Natural killer cell (primary cell): ENCODE results near the gene ZFR2. TPM values are rescaled to one million over a fixed set of nuclear protein-coding genes. Genes with fewer than 3 reads are reported as not detected.

Source experiments
- ATAC-seq, 3 donors: fragments of 150-1000 bp in 2 of 3; fragments of 200-7000 bp in 1 of 3; cut with Tn5 transposase; 1 replicate in 1 of 3; 2 replicates in 2 of 3; pipeline ENCODE4 v1.10.0; 2021; ENCODE audit warnings: mild to moderate bottlenecking in 2 of 3, moderate library complexity in 2 of 3
- DNase-seq, 2 donors: peaks; one replicate each; pipeline versions ENCODE4 v3.0.0 to v3.0.0-alpha.2; 2013 to 2021; ENCODE audit warnings: mixed read lengths in 1 of 2
- H3K27ac ChIP-seq: one replicate; pipeline ENCODE4 v1.5.1; 2013; ENCODE audit warnings: mild to moderate bottlenecking, low read length
- H3K27me3 ChIP-seq: one replicate; pipeline ENCODE4 v1.6.1; 2013; ENCODE audit warnings: low read length; ENCODE audit not compliant: control insufficient read depth, insufficient read depth
- H3K36me3 ChIP-seq: one replicate; pipeline ENCODE4 v1.6.1; 2013; ENCODE audit warnings: low read length; ENCODE audit not compliant: control insufficient read depth, insufficient read depth
- H3K4me1 ChIP-seq: one replicate; pipeline ENCODE4 v1.6.1; 2013; ENCODE audit warnings: low read length; ENCODE audit not compliant: control insufficient read depth, insufficient read depth
- H3K4me3 ChIP-seq: one replicate; pipeline ENCODE4 v1.5.1; 2013; ENCODE audit warnings: low read length
- H3K9me3 ChIP-seq: one replicate; pipeline ENCODE4 v1.6.1; 2013; ENCODE audit warnings: low read length; ENCODE audit not compliant: control insufficient read depth, insufficient read depth
- H3K27ac Mint-ChIP-seq, 2 donors: one replicate each; pipeline ENCODE4 v1.8.0; 2022; ENCODE audit warnings: mild to moderate bottlenecking in 2 of 2, mixed read lengths in 2 of 2, moderate library complexity in 1 of 2
- H3K27me3 Mint-ChIP-seq, 2 donors: one replicate each; pipeline ENCODE4 v1.8.0; 2022; ENCODE audit warnings: low read depth in 2 of 2, mixed read lengths in 2 of 2
- H3K36me3 Mint-ChIP-seq: one replicate; pipeline ENCODE4 v1.8.0; 2022; ENCODE audit warnings: mixed read lengths
- H3K4me1 Mint-ChIP-seq, 2 donors: one replicate each; pipeline ENCODE4 v1.8.0; 2022; ENCODE audit warnings: mixed read lengths in 2 of 2
- H3K4me3 Mint-ChIP-seq: one replicate; pipeline ENCODE4 v1.8.0; 2022; ENCODE audit warnings: mild to moderate bottlenecking, moderate library complexity, mixed read lengths
- H3K9me3 Mint-ChIP-seq, 2 donors: one replicate each; pipeline ENCODE4 v1.8.0; 2022; ENCODE audit warnings: mixed read lengths in 2 of 2
- CTCF ChIP-seq: fragments of 200-600 bp; IDR thresholded peaks from one replicate; pipeline ENCODE4 v1.8.0; 2022; ENCODE audit warnings: antibody characterized with exemption
- WGBS: methylation state at CpG from one replicate; pipeline ENCODE4 v1.1.7; 2013; ENCODE audit warnings: missing lambda C conversion rate; ENCODE audit not compliant: insufficient coverage; 5-methylcytosine and 5-hydroxymethylcytosine counted together
- intact Hi-C: fragments of 100-400 bp; cut with micrococcal nuclease; formaldehyde crosslinking; loops from one replicate; pipeline ENCODE4 v1.14.2; 2022
- total RNA-seq, 4 donors: library from RNA; stranded (reverse); fragments of 120-200 nt in 1 of 4; gene quantifications; one replicate each; pipeline versions ENCODE4 v1.2.3 to v1.2.4, GENCODE V29; 2013 to 2022

ZFR2 gene
- total RNA-seq, 3 donors from 2014 or later (not counting 1 experiment from before 2014, with no cell fraction given), result 1.6 to 4.4 (median 1.7) TPM

- intact Hi-C loops, result no loop called here
- H3K36me3 ChIP-seq, result no peaks in the 10 kb centered on the region
- Mint-ChIP-seq H3K27ac (no peak overlapping the region), H3K27me3 (peaks cover 0 to 2% of the 10 kb centered on the region in 2 donors), H3K9me3 (no peaks in the 10 kb centered on the region), H3K4me1 (no peaks in the 10 kb centered on the region), H3K4me3 (no peak overlapping the region), H3K36me3 (no peaks in the 10 kb centered on the region)
- no peak overlapping the region for H3K27ac ChIP-seq
- no peak for DNase-seq
- ATAC-seq, result no peak
- 84% methylated on average over 13 of the region's 13 CpGs for WGBS
- no peaks in the 10 kb centered on the region for H3K4me1 ChIP-seq
- no peak overlapping the region for H3K4me3 ChIP-seq
- no peaks in the 10 kb centered on the region for H3K27me3 ChIP-seq
- TF ChIP-seq CTCF, result no peak
- no peaks in the 10 kb centered on the region for H3K9me3 ChIP-seq
Measured at GRCh38 chr19:3839941-3840340, 28.9 kb downstream of the ZFR2 start.

GRCh38 chr19:3838661-3839060 is 30.2 kb downstream of the ZFR2 start:
- Histone ChIP-seq H3K9me3 (no peaks in the 10 kb centered on the region), H3K27ac (no peak overlapping the region), H3K27me3 (no peaks in the 10 kb centered on the region), H3K4me1 (no peaks in the 10 kb centered on the region), H3K4me3 (no peak overlapping the region), H3K36me3 (no peaks in the 10 kb centered on the region)
- Mint-ChIP-seq H3K27me3 (peaks cover 0 to 2% of the 10 kb centered on the region in 2 donors), H3K4me1 (no peaks in the 10 kb centered on the region), H3K9me3 (no peaks in the 10 kb centered on the region), H3K4me3 (no peak overlapping the region), H3K36me3 (no peaks in the 10 kb centered on the region), H3K27ac (no peak overlapping the region)
- intact Hi-C loops, result no loop called here
- 91% methylated on average over 13 of the region's 13 CpGs for WGBS
- TF ChIP-seq CTCF, result no peak
- ATAC-seq, result no peak
- DNase-seq, result no peak

DNA sequence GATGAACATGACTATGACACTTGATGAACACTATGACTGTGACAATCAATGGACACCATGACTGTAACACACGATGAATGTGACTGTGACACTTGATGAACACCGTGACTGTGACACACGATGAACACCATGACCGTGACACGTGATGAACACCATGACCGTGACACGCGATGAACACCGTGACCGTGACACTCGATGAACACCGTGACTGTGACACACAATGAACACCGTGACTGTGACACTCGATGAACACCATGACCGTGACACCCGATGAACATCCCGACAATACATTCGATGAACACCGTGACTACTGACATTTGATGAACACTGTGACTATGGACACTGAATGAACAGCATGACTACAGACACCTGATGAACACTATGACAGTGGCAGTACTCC is 30.9 kb downstream of the ZFR2 start:
- Mint-ChIP-seq H3K36me3 (no peaks in the 10 kb centered on the region), H3K27ac (no peak overlapping the region), H3K27me3 (peaks cover 0 to 2% of the 10 kb centered on the region in 2 donors), H3K4me1 (no peaks in the 10 kb centered on the region), H3K9me3 (no peaks in the 10 kb centered on the region), H3K4me3 (no peak overlapping the region)
- TF ChIP-seq CTCF, result no peak
- no peak overlapping the region for H3K4me3 ChIP-seq
- no peak overlapping the region for H3K27ac ChIP-seq
- H3K27me3 ChIP-seq, result no peaks in the 10 kb centered on the region
- DNase-seq, result no peak
- no peak for ATAC-seq
- no peaks in the 10 kb centered on the region for H3K36me3 ChIP-seq
- no peaks in the 10 kb centered on the region for H3K4me1 ChIP-seq
- intact Hi-C loops, result no loop called here
- no peaks in the 10 kb centered on the region for H3K9me3 ChIP-seq
- 98% methylated on average over 19 of the region's 19 CpGs for WGBS

- 97% methylated on average over 17 of the region's 17 CpGs for WGBS
- Mint-ChIP-seq H3K4me1 (no peaks in the 10 kb centered on the region), H3K27ac (no peak overlapping the region)
Measured at GRCh38 chr19:3837332-3837731, 31.5 kb downstream of the ZFR2 start.

More at GRCh38 chr19:3837332-3837731, 31.5 kb downstream of the ZFR2 start:
- H3K4me3 Mint-ChIP-seq, result no peak overlapping the region
- Histone ChIP-seq H3K27me3 (no peaks in the 10 kb centered on the region), H3K9me3 (no peaks in the 10 kb centered on the region), H3K36me3 (no peaks in the 10 kb centered on the region), H3K27ac (no peak overlapping the region), H3K4me1 (no peaks in the 10 kb centered on the region), H3K4me3 (no peak overlapping the region)
- DNase-seq, result no peak
- peaks cover 0 to 2% of the 10 kb centered on the region in 2 donors for H3K27me3 Mint-ChIP-seq
- intact Hi-C loops, result no loop called here
- no peaks in the 10 kb centered on the region for H3K36me3 Mint-ChIP-seq
- H3K9me3 Mint-ChIP-seq, result no peaks in the 10 kb centered on the region
- ATAC-seq, result no peak
- TF ChIP-seq CTCF, result no peak
